Stomach (tissue), 9 donors: Measurements from ENCODE around the gene TMEM144. TPM values are rescaled to one million over a fixed set of nuclear protein-coding genes. Genes with fewer than 3 reads are reported as not detected.

Experiments used
- DNase-seq, 2 donors: peaks; one replicate each; pipeline versions ENCODE4 v3.0.0 to v3.0.0-alpha.2; 2013 to 2019
- H3K27ac ChIP-seq, 5 donors: fragments of 200-600 bp in 4 of 5; sonication (generic) in 4 of 5; one replicate each; pipeline ENCODE4 v1.5.1; 2013 to 2019; ENCODE audit warnings: mild to moderate bottlenecking in 1 of 5, moderate library complexity in 1 of 5
- H3K27me3 ChIP-seq, 3 donors: fragments of 200-600 bp; sonication (generic); one replicate each; pipeline ENCODE4 v1.5.1; 2017 to 2019; ENCODE audit warnings: mixed run types in 1 of 3
- H3K36me3 ChIP-seq, 4 donors: fragments of 200-600 bp; sonication (generic); 1 replicate in 3 of 4; 2 replicates in 1 of 4; pipeline ENCODE4 v1.5.1; 2016 to 2019
- H3K4me1 ChIP-seq, 4 donors: fragments of 200-600 bp; sonication (generic); one replicate each; pipeline ENCODE4 v1.5.1; 2016 to 2019
- H3K4me3 ChIP-seq, 4 donors: fragments of 200-600 bp; sonication (generic) in 3 of 4; one replicate each; pipeline ENCODE4 v1.5.1; 2016 to 2019; ENCODE audit warnings: mild to moderate bottlenecking in 1 of 4
- H3K9me3 ChIP-seq, 4 donors: fragments of 200-600 bp; sonication (generic); one replicate each; pipeline ENCODE4 v1.5.1; 2016 to 2019
- EP300 ChIP-seq: sonication (generic); formaldehyde crosslinking; IDR thresholded peaks from one replicate; pipeline ENCODE4 v1.6.1; 2017; ENCODE audit warnings: antibody characterized with exemption
- POLR2A ChIP-seq, 4 donors: fragments of 450-650 bp; IDR thresholded peaks; one replicate each; pipeline ENCODE4 v1.6.1; 2016; ENCODE audit warnings: antibody characterized with exemption in 4 of 4, control low read depth in 2 of 4, mild to moderate bottlenecking in 1 of 4, moderate library complexity in 1 of 4
- POLR2AphosphoS5 ChIP-seq, 3 donors: sonication (generic); formaldehyde crosslinking; IDR thresholded peaks; one replicate each; pipeline ENCODE4 v1.6.1; 2016; ENCODE audit warnings: antibody characterized with exemption in 3 of 3
- WGBS, 5 donors: extraction: QIAGEN DNeasy Blood & Tissue Kit in 3 of 5; methylation state at CpG; one replicate each; pipeline versions ENCODE4 v1.1.5 to v1.1.7; 2013 to 2018; 5-methylcytosine and 5-hydroxymethylcytosine counted together
- intact Hi-C: fragments of 100-400 bp; cut with DNase I; formaldehyde crosslinking; loops from one replicate; pipeline ENCODE4 v1.15.1; 2023; ENCODE audit warnings: low total_unique reads
- polyA plus RNA-seq, 3 donors: library from polyadenylated mRNA; stranded (reverse); fragments of 200-250 nt; gene quantifications; one replicate each; pipeline ENCODE4 v1.2.3, GENCODE V29; 2013
- total RNA-seq, 5 donors: library from RNA; depleted of rRNA; stranded (reverse); fragments of >200 nt; gene quantifications; one replicate each; pipeline versions ENCODE4 v1.1.0 to v1.2.3, GENCODE V29; 2014 to 2016
- TF ChIP-seq, protein P1 (sequence below), 7 experiments: fragments of 450-650 bp in 4 of 7; fragments of 200-600 bp in 3 of 7; sonication (generic) in 3 of 7; IDR thresholded peaks; one replicate each; pipeline ENCODE4 v1.5.1; 2016 to 2019; ENCODE audit warnings: antibody characterized with exemption in 7 of 7, control low read depth in 2 of 7, mild to moderate bottlenecking in 1 of 7
- donor health status: healthy with polysubstance abuse.
- donor health status: Bipolar disorder and iron deficiency.
- donor health status: healthy.

Gene TMEM144
- total and polyA plus RNA-seq, 8 donors: 2.0 to 58.2 (median 2.8) TPM; not detected in 1

- 33 to 39% (median 36%) methylated on average over 3 of the region's 3 CpGs for WGBS, 5 donors
- no peak overlapping the region for H3K4me3 ChIP-seq
- H3K36me3 ChIP-seq: no peaks in the 10 kb centered on the region
- TF ChIP-seq, protein P1, sequence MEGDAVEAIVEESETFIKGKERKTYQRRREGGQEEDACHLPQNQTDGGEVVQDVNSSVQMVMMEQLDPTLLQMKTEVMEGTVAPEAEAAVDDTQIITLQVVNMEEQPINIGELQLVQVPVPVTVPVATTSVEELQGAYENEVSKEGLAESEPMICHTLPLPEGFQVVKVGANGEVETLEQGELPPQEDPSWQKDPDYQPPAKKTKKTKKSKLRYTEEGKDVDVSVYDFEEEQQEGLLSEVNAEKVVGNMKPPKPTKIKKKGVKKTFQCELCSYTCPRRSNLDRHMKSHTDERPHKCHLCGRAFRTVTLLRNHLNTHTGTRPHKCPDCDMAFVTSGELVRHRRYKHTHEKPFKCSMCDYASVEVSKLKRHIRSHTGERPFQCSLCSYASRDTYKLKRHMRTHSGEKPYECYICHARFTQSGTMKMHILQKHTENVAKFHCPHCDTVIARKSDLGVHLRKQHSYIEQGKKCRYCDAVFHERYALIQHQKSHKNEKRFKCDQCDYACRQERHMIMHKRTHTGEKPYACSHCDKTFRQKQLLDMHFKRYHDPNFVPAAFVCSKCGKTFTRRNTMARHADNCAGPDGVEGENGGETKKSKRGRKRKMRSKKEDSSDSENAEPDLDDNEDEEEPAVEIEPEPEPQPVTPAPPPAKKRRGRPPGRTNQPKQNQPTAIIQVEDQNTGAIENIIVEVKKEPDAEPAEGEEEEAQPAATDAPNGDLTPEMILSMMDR (IDR thresholded peaks at IDR 0.05): peak in 5 of 7 experiments; percentile 36 to 64 (median 38)
- no peak for TF ChIP-seq EP300
- no peaks in the 10 kb centered on the region for H3K27me3 ChIP-seq
- intact Hi-C loops: loop anchor here (10.0 kb wide), 2 partner anchors 62 to 208 kb away; no protein-coding TSS in a partner anchor
- no peaks in the 10 kb centered on the region for H3K9me3 ChIP-seq
- no peak overlapping the region for H3K27ac ChIP-seq
- H3K4me1 ChIP-seq: peaks cover 0 to 3% (median 0%) of the 10 kb centered on the region in 4 donors
- DNase-seq: peak in 1 of 2 donors; percentile 57
Observed at GRCh38 chr4:158193171-158193749, 17.0 kb upstream of the TMEM144 start.

DNA sequence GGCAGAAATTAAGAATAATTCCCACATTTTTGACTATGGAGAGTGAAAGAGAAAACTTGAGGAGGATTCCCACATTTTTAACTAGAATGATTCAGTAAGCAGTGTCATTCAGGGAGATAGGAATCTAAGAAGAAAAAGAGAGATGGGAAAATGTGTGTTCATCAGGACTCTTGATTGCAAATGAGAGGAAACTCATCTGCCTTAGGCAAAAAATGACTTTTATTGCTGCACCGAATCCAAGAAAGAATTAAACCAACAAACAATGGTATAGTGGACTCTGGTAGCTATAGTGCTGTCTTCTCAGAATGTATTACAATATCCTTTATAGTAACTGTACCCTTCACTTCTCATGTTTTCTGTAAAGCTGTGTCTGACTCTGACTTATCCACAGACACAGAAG is 15.0 kb upstream of the TMEM144 start:
- DNase-seq: no peak
- Histone ChIP-seq H3K9me3 (no peaks in the 10 kb centered on the region), H3K36me3 (peaks cover 0 to 4% (median 0%) of the 10 kb centered on the region in 4 donors), H3K4me3 (no peak overlapping the region), H3K27me3 (no peaks in the 10 kb centered on the region), H3K4me1 (peaks cover 0 to 3% (median 0%) of the 10 kb centered on the region in 4 donors), H3K27ac (no peak overlapping the region)
- WGBS, 5 donors: 79 to 100% (median 91%) methylated on average over 1 of the region's 1 CpG
- no peak for TF ChIP-seq EP300
- TF ChIP-seq, protein P1 (IDR thresholded peaks at IDR 0.05): no peak
- TF ChIP-seq POLR2AphosphoS5 (IDR thresholded peaks at IDR 0.05): no peak
- no peak for TF ChIP-seq POLR2A (IDR thresholded peaks at IDR 0.05)
- intact Hi-C loops: loop anchor here (10.0 kb wide), 2 partner anchors 60 to 210 kb away; no protein-coding TSS in a partner anchor

DNA sequence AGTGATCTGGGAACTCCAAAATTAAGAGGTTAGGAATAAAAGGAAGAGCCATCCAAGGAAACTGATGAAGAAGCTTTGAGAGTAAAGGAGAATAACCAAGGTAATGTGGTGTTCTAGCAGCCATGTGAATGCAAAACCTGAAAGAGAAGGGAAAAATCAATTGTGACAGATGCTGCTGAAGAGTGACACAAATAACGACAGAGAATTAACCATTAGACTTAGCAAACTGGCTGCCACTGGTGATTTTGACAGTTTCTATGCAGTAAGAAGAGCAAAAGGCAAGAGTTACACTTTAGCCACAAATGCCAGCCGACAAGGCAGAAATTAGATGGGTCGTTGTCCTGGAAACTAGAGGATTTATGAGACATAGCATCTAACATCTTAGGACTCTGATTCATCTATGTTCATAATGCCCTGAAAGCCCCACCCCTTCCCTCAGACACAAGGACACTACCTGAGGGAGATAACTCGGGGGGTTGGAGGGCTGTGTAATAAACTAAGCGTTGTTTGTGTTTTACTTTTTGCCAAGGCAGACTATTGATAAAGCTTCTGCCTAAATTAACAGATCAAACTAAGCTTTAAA is 13.0 kb upstream of the TMEM144 start:
- peaks cover 0 to 4% (median 0%) of the 10 kb centered on the region in 4 donors for H3K36me3 ChIP-seq
- DNase-seq: no peak
- intact Hi-C loops: loop anchor here (10.0 kb wide), 2 partner anchors 58 to 212 kb away; no protein-coding TSS in a partner anchor
- no peaks in the 10 kb centered on the region for H3K27me3 ChIP-seq
- H3K27ac ChIP-seq: no peak overlapping the region
- peaks cover 0 to 3% (median 0%) of the 10 kb centered on the region in 4 donors for H3K4me1 ChIP-seq
- H3K4me3 ChIP-seq: no peak overlapping the region
- TF ChIP-seq POLR2AphosphoS5 (IDR thresholded peaks at IDR 0.05) (no peak), POLR2A (IDR thresholded peaks at IDR 0.05) (no peak), EP300 (no peak)
- TF ChIP-seq, protein P1 (IDR thresholded peaks at IDR 0.05): no peak
- H3K9me3 ChIP-seq: no peaks in the 10 kb centered on the region
- WGBS, 5 donors: 73 to 82% (median 76%) methylated on average over 5 of the region's 5 CpGs

GRCh38 chr4:158200214-158200613 is 10.1 kb upstream of the TMEM144 start:
- intact Hi-C loops: no loop called here
- H3K27ac ChIP-seq: no peak overlapping the region
- no peak overlapping the region for H3K4me3 ChIP-seq
- H3K36me3 ChIP-seq: peaks cover 0 to 4% (median 0%) of the 10 kb centered on the region in 4 donors
- TF ChIP-seq, protein P1 (IDR thresholded peaks at IDR 0.05): no peak
- TF ChIP-seq POLR2AphosphoS5 (IDR thresholded peaks at IDR 0.05) (no peak), EP300 (no peak), POLR2A (IDR thresholded peaks at IDR 0.05) (no peak)
- H3K27me3 ChIP-seq: no peaks in the 10 kb centered on the region
- no peaks in the 10 kb centered on the region for H3K9me3 ChIP-seq
- 86 to 96% (median 92%) methylated on average over 3 of the region's 3 CpGs for WGBS, 5 donors
- H3K4me1 ChIP-seq: no peaks in the 10 kb centered on the region
- DNase-seq: no peak
